ENCODE measurements around the gene ADGRE2.

Gene ADGRE2

GRCh38 chr19:14763497-14764145 is 14.7 kb downstream of the ADGRE2 start:
- H3K4me3 ChIP-seq (ENCODE audit: low read length) = no peak overlapping the region
- no peaks in the 10 kb centered on the region for H3K27me3 ChIP-seq (ENCODE audit: control insufficient read depth, insufficient read depth, low read length)
- no peaks in the 10 kb centered on the region for H3K36me3 ChIP-seq (ENCODE audit: control insufficient read depth, insufficient read depth, low read length)
- H3K9me3 ChIP-seq (ENCODE audit: control insufficient read depth, low read length) = no peaks in the 10 kb centered on the region
- no peak overlapping the region for H3K9ac ChIP-seq (ENCODE audit: low read length)
- no peaks in the 10 kb centered on the region for H3K4me1 ChIP-seq (ENCODE audit: control insufficient read depth, insufficient read depth, low read length)

GRCh38 chr19:14762111-14762510 is 16.2 kb downstream of the ADGRE2 start:
- H3K9ac ChIP-seq (ENCODE audit: low read length) = no peak overlapping the region
- no peak overlapping the region for H3K4me3 ChIP-seq (ENCODE audit: low read length)
- H3K4me1 ChIP-seq (ENCODE audit: control insufficient read depth, insufficient read depth, low read length) = no peaks in the 10 kb centered on the region
- no peaks in the 10 kb centered on the region for H3K27me3 ChIP-seq (ENCODE audit: control insufficient read depth, insufficient read depth, low read length)
- H3K36me3 ChIP-seq (ENCODE audit: control insufficient read depth, insufficient read depth, low read length) = no peaks in the 10 kb centered on the region
- H3K9me3 ChIP-seq (ENCODE audit: control insufficient read depth, low read length) = no peaks in the 10 kb centered on the region

DNA sequence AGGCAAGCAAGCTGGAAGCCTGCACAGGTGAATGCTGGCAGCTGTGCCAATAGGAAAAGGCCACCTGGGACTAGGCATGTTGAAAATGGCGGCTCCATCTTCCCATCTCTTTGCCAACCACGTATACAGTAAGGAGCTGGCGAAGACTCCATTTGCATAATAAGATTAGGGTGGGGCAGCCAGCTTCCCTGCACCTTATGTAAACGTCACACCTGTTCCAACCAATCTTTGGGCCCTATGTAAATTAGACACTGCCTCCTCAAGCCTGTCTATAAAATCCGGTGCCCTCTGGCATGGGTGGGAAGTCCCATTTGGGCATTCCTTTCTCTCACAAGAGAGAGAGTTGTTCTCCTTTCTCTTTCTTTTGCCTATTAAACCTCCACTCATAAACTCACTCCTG is 16.8 kb downstream of the ADGRE2 start:
- H3K36me3 ChIP-seq (ENCODE audit: control insufficient read depth, insufficient read depth, low read length) = no peaks in the 10 kb centered on the region
- no peaks in the 10 kb centered on the region for H3K9me3 ChIP-seq (ENCODE audit: control insufficient read depth, low read length)
- no peaks in the 10 kb centered on the region for H3K27me3 ChIP-seq (ENCODE audit: control insufficient read depth, insufficient read depth, low read length)
- H3K9ac ChIP-seq (ENCODE audit: low read length) = no peak overlapping the region
- no peaks in the 10 kb centered on the region for H3K4me1 ChIP-seq (ENCODE audit: control insufficient read depth, insufficient read depth, low read length)
- no peak overlapping the region for H3K4me3 ChIP-seq (ENCODE audit: low read length)

GRCh38 chr19:14758816-14759215 is 19.5 kb downstream of the ADGRE2 start:
- Histone ChIP-seq H3K36me3 (ENCODE audit: control insufficient read depth, insufficient read depth, low read length) (no peaks in the 10 kb centered on the region), H3K4me1 (ENCODE audit: control insufficient read depth, insufficient read depth, low read length) (no peaks in the 10 kb centered on the region), H3K27me3 (ENCODE audit: control insufficient read depth, insufficient read depth, low read length) (no peaks in the 10 kb centered on the region), H3K4me3 (ENCODE audit: low read length) (no peak overlapping the region), H3K9ac (ENCODE audit: low read length) (no peak overlapping the region), H3K9me3 (ENCODE audit: control insufficient read depth, low read length) (no peaks in the 10 kb centered on the region)

- Histone ChIP-seq H3K27me3 (ENCODE audit: control insufficient read depth, insufficient read depth, low read length) (no peaks in the 10 kb centered on the region), H3K9me3 (ENCODE audit: control insufficient read depth, low read length) (no peaks in the 10 kb centered on the region), H3K4me1 (ENCODE audit: control insufficient read depth, insufficient read depth, low read length) (no peaks in the 10 kb centered on the region), H3K9ac (ENCODE audit: low read length) (no peak overlapping the region), H3K4me3 (ENCODE audit: low read length) (no peak overlapping the region), H3K36me3 (ENCODE audit: control insufficient read depth, insufficient read depth, low read length) (no peaks in the 10 kb centered on the region)
Measured at GRCh38 chr19:14748601-14749000, 29.8 kb downstream of the ADGRE2 start.

- no peak overlapping the region for H3K9ac ChIP-seq (ENCODE audit: low read length)
- no peaks in the 10 kb centered on the region for H3K4me1 ChIP-seq (ENCODE audit: control insufficient read depth, insufficient read depth, low read length)
- H3K9me3 ChIP-seq (ENCODE audit: control insufficient read depth, low read length) = no peaks in the 10 kb centered on the region
- H3K27me3 ChIP-seq (ENCODE audit: control insufficient read depth, insufficient read depth, low read length) = no peaks in the 10 kb centered on the region
- no peak overlapping the region for H3K4me3 ChIP-seq (ENCODE audit: low read length)
- no peaks in the 10 kb centered on the region for H3K36me3 ChIP-seq (ENCODE audit: control insufficient read depth, insufficient read depth, low read length)
Measured at GRCh38 chr19:14746886-14747285, 31.5 kb downstream of the ADGRE2 start.

DNA sequence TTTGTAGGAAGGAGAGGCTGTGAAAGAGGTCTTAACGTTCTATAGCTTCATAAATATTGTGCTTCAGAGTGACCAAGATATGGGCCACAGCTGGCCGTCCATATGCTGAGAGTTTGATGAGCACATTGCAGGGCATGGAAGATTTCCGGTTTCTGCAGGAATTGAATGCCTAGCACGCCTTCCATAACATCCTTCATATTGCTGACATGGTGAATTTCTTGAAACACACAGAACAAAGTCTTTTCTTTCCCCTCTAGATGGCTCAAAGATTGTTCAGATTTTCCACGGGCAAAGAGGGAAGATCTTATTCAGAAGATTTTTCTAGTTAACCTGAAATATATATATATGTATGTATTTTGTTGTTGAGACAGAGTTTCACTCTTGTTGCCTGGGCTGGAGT is 42.4 kb downstream of the ADGRE2 start:
- Histone ChIP-seq H3K36me3 (ENCODE audit: control insufficient read depth, insufficient read depth, low read length) (no peaks in the 10 kb centered on the region), H3K9me3 (ENCODE audit: control insufficient read depth, low read length) (no peaks in the 10 kb centered on the region), H3K9ac (ENCODE audit: low read length) (no peak overlapping the region), H3K4me3 (ENCODE audit: low read length) (no peak overlapping the region), H3K27me3 (ENCODE audit: control insufficient read depth, insufficient read depth, low read length) (no peaks in the 10 kb centered on the region), H3K4me1 (ENCODE audit: control insufficient read depth, insufficient read depth, low read length) (no peaks in the 10 kb centered on the region)

GRCh38 chr19:14733574-14733973 is 44.8 kb downstream of the ADGRE2 start:
- Histone ChIP-seq H3K4me3 (ENCODE audit: low read length) (no peak overlapping the region), H3K9ac (ENCODE audit: low read length) (no peak overlapping the region), H3K36me3 (ENCODE audit: control insufficient read depth, insufficient read depth, low read length) (no peaks in the 10 kb centered on the region), H3K27me3 (ENCODE audit: control insufficient read depth, insufficient read depth, low read length) (no peaks in the 10 kb centered on the region), H3K4me1 (ENCODE audit: control insufficient read depth, insufficient read depth, low read length) (no peaks in the 10 kb centered on the region), H3K9me3 (ENCODE audit: control insufficient read depth, low read length) (no peaks in the 10 kb centered on the region)

DNA sequence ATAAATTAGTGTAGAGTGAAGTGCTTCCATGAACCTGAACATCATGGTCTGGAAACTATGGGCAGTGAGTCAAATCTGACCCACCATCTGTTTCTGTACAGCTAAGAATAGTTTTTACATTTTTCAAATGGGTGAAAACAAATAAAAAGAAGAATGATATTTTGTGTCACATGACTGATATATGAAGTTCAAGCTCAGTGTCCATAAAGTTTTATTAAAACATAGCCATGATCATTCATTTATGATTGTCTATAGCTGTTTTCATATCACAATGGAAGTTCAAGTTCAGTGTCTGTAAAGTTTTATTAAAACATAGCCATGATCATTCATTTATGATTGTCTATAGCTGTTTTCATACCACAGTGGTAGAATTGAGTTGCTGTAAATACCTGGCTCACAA is 45.9 kb downstream of the ADGRE2 start:
- no peak overlapping the region for H3K9ac ChIP-seq (ENCODE audit: low read length)
- no peaks in the 10 kb centered on the region for H3K9me3 ChIP-seq (ENCODE audit: control insufficient read depth, low read length)
- H3K27me3 ChIP-seq (ENCODE audit: control insufficient read depth, insufficient read depth, low read length) = no peaks in the 10 kb centered on the region
- no peak overlapping the region for H3K4me3 ChIP-seq (ENCODE audit: low read length)
- H3K4me1 ChIP-seq (ENCODE audit: control insufficient read depth, insufficient read depth, low read length) = no peaks in the 10 kb centered on the region
- H3K36me3 ChIP-seq (ENCODE audit: control insufficient read depth, insufficient read depth, low read length) = no peaks in the 10 kb centered on the region

GRCh38 chr19:14731200-14731599 is 47.2 kb downstream of the ADGRE2 start:
- no peaks in the 10 kb centered on the region for H3K9me3 ChIP-seq (ENCODE audit: control insufficient read depth, low read length)
- no peaks in the 10 kb centered on the region for H3K27me3 ChIP-seq (ENCODE audit: control insufficient read depth, insufficient read depth, low read length)
- H3K9ac ChIP-seq (ENCODE audit: low read length) = no peak overlapping the region
- no peaks in the 10 kb centered on the region for H3K36me3 ChIP-seq (ENCODE audit: control insufficient read depth, insufficient read depth, low read length)
- no peak overlapping the region for H3K4me3 ChIP-seq (ENCODE audit: low read length)
- no peaks in the 10 kb centered on the region for H3K4me1 ChIP-seq (ENCODE audit: control insufficient read depth, insufficient read depth, low read length)

GRCh38 chr19:14728595-14728994 is 49.8 kb downstream of the ADGRE2 start:
- Histone ChIP-seq H3K27me3 (ENCODE audit: control insufficient read depth, insufficient read depth, low read length) (no peaks in the 10 kb centered on the region), H3K9ac (ENCODE audit: low read length) (no peak overlapping the region), H3K4me1 (ENCODE audit: control insufficient read depth, insufficient read depth, low read length) (no peaks in the 10 kb centered on the region), H3K36me3 (ENCODE audit: control insufficient read depth, insufficient read depth, low read length) (no peaks in the 10 kb centered on the region), H3K9me3 (ENCODE audit: control insufficient read depth, low read length) (no peaks in the 10 kb centered on the region), H3K4me3 (ENCODE audit: low read length) (no peak overlapping the region)

- Histone ChIP-seq H3K4me3 (ENCODE audit: low read length) (no peak overlapping the region), H3K27me3 (ENCODE audit: control insufficient read depth, insufficient read depth, low read length) (no peaks in the 10 kb centered on the region), H3K36me3 (ENCODE audit: control insufficient read depth, insufficient read depth, low read length) (peaks cover 13% of the 10 kb centered on the region), H3K9me3 (ENCODE audit: control insufficient read depth, low read length) (peaks cover 15% of the 10 kb centered on the region), H3K4me1 (ENCODE audit: control insufficient read depth, insufficient read depth, low read length) (no peaks in the 10 kb centered on the region), H3K9ac (ENCODE audit: low read length) (no peak overlapping the region)
Measured at GRCh38 chr19:14722127-14722526, 56.2 kb downstream of the ADGRE2 start.

GRCh38 chr19:14719162-14719561 is 59.2 kb downstream of the ADGRE2 start:
- Histone ChIP-seq H3K9me3 (ENCODE audit: control insufficient read depth, low read length) (peaks cover 20% of the 10 kb centered on the region), H3K4me1 (ENCODE audit: control insufficient read depth, insufficient read depth, low read length) (no peaks in the 10 kb centered on the region), H3K27me3 (ENCODE audit: control insufficient read depth, insufficient read depth, low read length) (no peaks in the 10 kb centered on the region), H3K9ac (ENCODE audit: low read length) (no peak overlapping the region), H3K36me3 (ENCODE audit: control insufficient read depth, insufficient read depth, low read length) (peaks cover 21% of the 10 kb centered on the region), H3K4me3 (ENCODE audit: low read length) (no peak overlapping the region)
